Measurements from ENCODE around the gene AACS. TPM values are rescaled to one million over a fixed set of nuclear protein-coding genes. Genes with fewer than 3 reads are reported as not detected.
A peak's percentile ranks its signal among the peaks of the same experiment; 100 is the strongest.

The AACS gene
- total and polyA plus RNA-seq, 8 donors: 15.0 to 56.5 (median 25.1) TPM

DNA sequence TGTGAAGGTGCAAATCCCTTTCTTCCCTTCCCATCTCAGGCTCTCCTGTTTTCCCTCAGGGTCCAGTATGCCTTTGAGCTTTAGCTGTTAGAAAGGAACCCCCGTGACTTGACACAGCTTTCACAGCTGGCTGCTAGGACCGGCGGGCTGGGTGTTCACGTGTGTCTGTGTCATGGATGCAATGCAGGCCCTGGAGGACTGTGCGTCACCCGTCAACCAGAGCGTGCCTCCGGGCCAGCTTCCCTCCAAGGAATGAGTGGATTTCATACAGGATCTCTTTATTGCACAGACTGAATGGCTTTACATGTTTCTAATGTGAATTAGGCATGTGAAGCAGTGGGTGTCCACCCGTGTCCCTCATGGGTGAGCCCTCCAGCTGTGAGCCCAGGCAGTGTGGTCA, 77.4 kb downstream of the AACS start:
- Histone ChIP-seq H3K9me3 (no peaks in the 10 kb centered on the region), H3K27me3 (no peaks in the 10 kb centered on the region), H3K4me1 (no peaks in the 10 kb centered on the region), H3K4me3 (no peak overlapping the region), H3K36me3 (peaks cover 0 to 14% (median 10%) of the 10 kb centered on the region in 4 donors), H3K27ac (no peak overlapping the region)
- DNase-seq: no peak
- TF ChIP-seq POLR2A (IDR thresholded peaks at IDR 0.05) (no peak), POLR2AphosphoS5 (IDR thresholded peaks at IDR 0.05) (no peak), EP300 (IDR thresholded peaks at IDR 0.05) (no peak)
- TF ChIP-seq, protein P1, sequence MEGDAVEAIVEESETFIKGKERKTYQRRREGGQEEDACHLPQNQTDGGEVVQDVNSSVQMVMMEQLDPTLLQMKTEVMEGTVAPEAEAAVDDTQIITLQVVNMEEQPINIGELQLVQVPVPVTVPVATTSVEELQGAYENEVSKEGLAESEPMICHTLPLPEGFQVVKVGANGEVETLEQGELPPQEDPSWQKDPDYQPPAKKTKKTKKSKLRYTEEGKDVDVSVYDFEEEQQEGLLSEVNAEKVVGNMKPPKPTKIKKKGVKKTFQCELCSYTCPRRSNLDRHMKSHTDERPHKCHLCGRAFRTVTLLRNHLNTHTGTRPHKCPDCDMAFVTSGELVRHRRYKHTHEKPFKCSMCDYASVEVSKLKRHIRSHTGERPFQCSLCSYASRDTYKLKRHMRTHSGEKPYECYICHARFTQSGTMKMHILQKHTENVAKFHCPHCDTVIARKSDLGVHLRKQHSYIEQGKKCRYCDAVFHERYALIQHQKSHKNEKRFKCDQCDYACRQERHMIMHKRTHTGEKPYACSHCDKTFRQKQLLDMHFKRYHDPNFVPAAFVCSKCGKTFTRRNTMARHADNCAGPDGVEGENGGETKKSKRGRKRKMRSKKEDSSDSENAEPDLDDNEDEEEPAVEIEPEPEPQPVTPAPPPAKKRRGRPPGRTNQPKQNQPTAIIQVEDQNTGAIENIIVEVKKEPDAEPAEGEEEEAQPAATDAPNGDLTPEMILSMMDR (IDR thresholded peaks at IDR 0.05): no peak
- WGBS, 5 donors: 84 to 93% (median 90%) methylated on average over 3 to 9 of the region's 9 CpGs
- intact Hi-C loops (cut with DNase I; ENCODE audit: low total_unique reads): no loop called here

DNA sequence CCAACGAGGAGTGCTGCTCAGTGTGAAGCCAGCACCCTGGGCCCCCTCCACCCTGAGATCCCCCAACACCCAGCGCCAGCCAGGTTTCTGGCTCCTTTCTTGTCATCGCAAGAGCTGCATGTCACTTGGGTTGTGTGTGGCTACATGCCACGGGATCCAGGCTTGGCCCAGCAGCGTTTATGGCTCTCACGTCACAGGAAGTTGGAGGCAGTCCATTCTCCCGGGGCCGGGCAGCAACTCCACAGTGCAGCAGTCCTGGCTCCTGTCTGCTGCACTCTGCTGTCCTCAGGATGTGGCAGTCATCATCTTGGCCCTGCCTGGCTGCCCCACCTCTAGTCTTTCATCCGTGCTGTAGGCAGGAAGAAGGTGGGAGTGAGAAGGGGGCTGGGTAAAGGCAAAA, 78.3 kb downstream of the AACS start:
- peak in 1 of 2 donors; percentile 29 for DNase-seq
- H3K36me3 ChIP-seq: peaks cover 0 to 7% (median 2%) of the 10 kb centered on the region in 4 donors
- H3K9me3 ChIP-seq: no peaks in the 10 kb centered on the region
- H3K4me3 ChIP-seq: no peak overlapping the region
- TF ChIP-seq EP300 (IDR thresholded peaks at IDR 0.05) (no peak), POLR2AphosphoS5 (IDR thresholded peaks at IDR 0.05) (no peak), POLR2A (IDR thresholded peaks at IDR 0.05) (no peak)
- TF ChIP-seq, protein P1 (IDR thresholded peaks at IDR 0.05): no peak
- H3K27ac ChIP-seq: no peak overlapping the region
- intact Hi-C loops (cut with DNase I; ENCODE audit: low total_unique reads): no loop called here
- no peaks in the 10 kb centered on the region for H3K27me3 ChIP-seq
- H3K4me1 ChIP-seq: no peaks in the 10 kb centered on the region
- 35 to 59% (median 53%) methylated on average over 9 of the region's 9 CpGs for WGBS, 5 donors

DNA sequence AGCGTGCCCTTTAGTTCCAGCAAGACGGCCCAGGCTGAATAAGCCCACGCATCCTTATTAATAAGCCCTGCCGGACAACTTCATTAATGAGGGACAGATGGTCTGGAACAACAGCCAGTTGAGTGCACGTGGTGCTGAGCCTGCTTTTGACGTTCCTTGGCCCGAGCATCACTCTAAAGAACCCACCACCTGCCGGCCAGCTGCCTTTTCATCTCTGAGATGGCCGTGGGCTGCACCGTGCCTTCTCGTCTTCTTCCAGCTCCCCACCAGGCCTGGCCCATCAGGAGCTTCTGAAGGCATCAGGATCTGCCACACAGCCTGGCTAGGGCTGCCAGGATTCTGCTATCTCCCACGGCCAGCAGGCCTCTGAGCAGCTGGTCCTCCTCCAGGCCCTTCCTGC, 80.0 kb downstream of the AACS start:
- no peaks in the 10 kb centered on the region for H3K9me3 ChIP-seq
- H3K4me3 ChIP-seq: no peak overlapping the region
- peaks cover 0 to 7% (median under 1%) of the 10 kb centered on the region in 4 donors for H3K36me3 ChIP-seq
- DNase-seq: peak in 1 of 2 donors; percentile 32
- no peak overlapping the region for H3K27ac ChIP-seq
- H3K4me1 ChIP-seq: no peaks in the 10 kb centered on the region
- no peaks in the 10 kb centered on the region for H3K27me3 ChIP-seq
- WGBS, 5 donors: 56 to 86% (median 82%) methylated on average over 7 to 12 of the region's 12 CpGs
- intact Hi-C loops (cut with DNase I; ENCODE audit: low total_unique reads): no loop called here
- TF ChIP-seq EP300 (IDR thresholded peaks at IDR 0.05): no peak
- TF ChIP-seq, protein P1 (IDR thresholded peaks at IDR 0.05): no peak
- TF ChIP-seq POLR2AphosphoS5 (IDR thresholded peaks at IDR 0.05): no peak
- no peak for TF ChIP-seq POLR2A (IDR thresholded peaks at IDR 0.05)

DNA sequence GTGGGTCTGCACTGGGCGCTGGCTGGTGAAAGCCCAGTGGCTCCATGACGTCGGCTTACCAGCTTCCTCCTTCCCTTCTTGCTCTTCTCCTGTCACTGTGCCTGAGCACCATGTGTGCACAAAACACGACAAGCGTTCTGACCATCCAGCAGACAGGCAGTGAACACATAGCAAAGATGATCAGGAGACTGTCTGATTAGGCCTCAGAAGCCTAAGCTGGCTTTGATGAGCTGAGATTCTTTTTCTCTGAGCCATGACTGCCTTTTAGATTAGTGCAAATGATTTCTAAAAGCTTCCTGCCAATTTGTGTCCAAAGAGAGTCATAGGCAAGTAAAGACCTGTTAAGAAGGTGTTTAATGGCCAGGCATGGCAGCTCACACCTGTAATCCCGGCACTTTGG, 83.1 kb downstream of the AACS start:
- Histone ChIP-seq H3K36me3 (no peaks in the 10 kb centered on the region), H3K4me3 (no peak overlapping the region), H3K9me3 (no peaks in the 10 kb centered on the region), H3K4me1 (no peaks in the 10 kb centered on the region), H3K27ac (no peak overlapping the region), H3K27me3 (no peaks in the 10 kb centered on the region)
- TF ChIP-seq, protein P1 (IDR thresholded peaks at IDR 0.05): no peak
- TF ChIP-seq EP300 (IDR thresholded peaks at IDR 0.05): no peak
- no peak for TF ChIP-seq POLR2AphosphoS5 (IDR thresholded peaks at IDR 0.05)
- TF ChIP-seq POLR2A (IDR thresholded peaks at IDR 0.05): no peak
- 76 to 92% (median 85%) methylated on average over 6 of the region's 6 CpGs for WGBS, 5 donors
- intact Hi-C loops (cut with DNase I; ENCODE audit: low total_unique reads): no loop called here
- DNase-seq: no peak
